Esophagus muscularis mucosa (tissue), 3 donors: ENCODE data around the gene ATRX.
"Not testable (repeated sequence)": the region's sequence is repeated elsewhere in the genome, so short reads cannot be mapped to it uniquely, and the experiment has no call there.

Source experiments
- CTCF ChIP-seq, 3 experiments: fragments of 200-600 bp in 2 of 3; fragments of 450-650 bp in 1 of 3; sonication (generic) in 2 of 3; IDR thresholded peaks; one replicate each; pipeline ENCODE4 v1.5.1; 2017 to 2019; ENCODE audit warnings: antibody characterized with exemption in 3 of 3, mild to moderate bottlenecking in 2 of 3, moderate library complexity in 1 of 3
- EP300 ChIP-seq: sonication (generic); formaldehyde crosslinking; IDR thresholded peaks from one replicate; pipeline ENCODE4 v1.6.1; 2017; ENCODE audit warnings: antibody characterized with exemption

- not testable (repeated sequence) for TF ChIP-seq EP300; CTCF (IDR thresholded peaks at IDR 0.05)
These were observed 164.6 kb downstream of the ATRX start for GRCh38 chrX:77621453-77621852.
